GM18868 (cell line): Measurements from ENCODE around the gene PCBP3.

Experiments used
- ATAC-seq: cut with Tn5 transposase; IDR thresholded peaks from one replicate; pipeline ENCODE4 v1.9.1; 2021; ENCODE audit warnings: mild to moderate bottlenecking, moderate library complexity; ENCODE audit not compliant: unreplicated experiment

PCBP3 gene

DNA sequence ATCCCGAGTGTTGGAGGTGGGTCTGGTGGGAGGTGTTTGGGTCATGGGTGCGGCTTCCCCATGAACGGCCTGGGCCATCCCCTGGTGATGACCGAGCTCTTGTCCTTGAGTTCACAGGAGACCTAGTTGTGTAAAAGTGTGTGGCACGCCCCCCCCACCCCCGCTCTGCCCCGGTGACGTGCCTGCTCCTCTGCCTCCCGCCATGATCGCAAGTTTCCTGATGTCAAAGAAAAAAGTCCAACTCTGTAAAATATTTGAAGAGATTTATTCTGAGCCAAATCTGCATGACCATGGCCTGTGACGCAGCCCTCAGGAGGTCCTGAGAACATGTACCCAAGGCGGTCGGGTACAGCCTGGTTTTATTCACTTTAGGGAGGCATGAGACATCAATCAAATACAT lies 212.9 kb downstream of the PCBP3 start:
- ATAC-seq: no peak

DNA sequence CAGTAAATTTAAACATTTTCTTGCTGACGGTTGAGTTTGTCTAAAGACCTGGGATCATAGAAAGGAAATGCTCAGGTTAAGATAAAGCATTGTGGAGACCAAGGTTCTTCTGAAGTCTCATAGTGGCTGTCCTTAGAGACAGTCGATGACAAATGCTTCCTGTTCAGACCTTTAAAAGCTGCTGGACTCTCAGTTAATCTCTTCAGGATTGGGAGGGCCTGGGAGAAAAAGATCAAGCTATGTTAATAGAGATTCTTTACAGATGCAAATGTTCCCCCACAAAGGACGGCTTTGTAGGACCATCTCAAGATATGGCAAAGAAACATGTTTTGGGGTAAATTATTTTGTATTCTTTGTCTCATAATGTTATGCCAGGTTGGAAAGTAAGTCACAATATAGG lies 213.4 kb downstream of the PCBP3 start:
- ATAC-seq: no peak

DNA sequence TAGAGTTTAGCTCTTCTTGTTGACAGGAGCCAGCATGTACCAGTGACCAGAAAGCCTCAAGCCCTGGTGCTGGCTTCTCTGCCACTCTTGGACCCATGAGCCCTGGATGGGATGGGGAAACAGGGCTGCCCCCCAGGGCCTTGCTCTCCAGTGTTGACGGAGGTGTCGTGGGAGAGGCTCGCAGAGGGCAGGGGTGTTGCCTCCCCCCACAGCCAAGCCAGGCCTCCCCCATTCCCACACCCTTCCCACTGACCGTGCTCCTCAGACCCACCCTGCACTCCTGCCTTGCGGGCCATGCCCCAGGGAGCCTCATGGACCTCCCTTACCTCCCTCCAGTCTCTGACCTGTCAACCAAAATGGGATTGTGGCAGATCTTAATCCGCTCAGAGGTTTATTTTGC lies 214.2 kb downstream of the PCBP3 start:
- ATAC-seq: no peak

DNA sequence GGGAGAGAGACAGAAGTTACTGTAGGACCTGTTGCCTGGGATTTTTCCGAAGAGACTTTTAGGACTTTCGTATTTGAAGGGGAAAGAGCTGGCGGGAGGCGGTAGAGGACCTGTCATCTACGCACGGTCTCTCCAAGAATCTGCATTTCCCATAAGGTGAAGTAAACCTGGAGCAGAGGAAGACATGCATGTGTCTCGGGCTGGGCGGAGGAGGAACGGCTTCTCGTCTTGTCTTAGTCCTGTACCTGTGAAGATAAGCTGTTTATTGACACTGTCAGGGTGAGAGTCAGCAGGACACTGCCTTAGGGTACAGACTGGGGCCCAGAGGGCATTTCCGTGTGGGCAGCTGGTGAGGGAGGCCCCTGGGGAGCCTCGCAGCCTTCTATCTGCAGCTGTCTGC lies 214.7 kb downstream of the PCBP3 start:
- ATAC-seq: no peak

DNA sequence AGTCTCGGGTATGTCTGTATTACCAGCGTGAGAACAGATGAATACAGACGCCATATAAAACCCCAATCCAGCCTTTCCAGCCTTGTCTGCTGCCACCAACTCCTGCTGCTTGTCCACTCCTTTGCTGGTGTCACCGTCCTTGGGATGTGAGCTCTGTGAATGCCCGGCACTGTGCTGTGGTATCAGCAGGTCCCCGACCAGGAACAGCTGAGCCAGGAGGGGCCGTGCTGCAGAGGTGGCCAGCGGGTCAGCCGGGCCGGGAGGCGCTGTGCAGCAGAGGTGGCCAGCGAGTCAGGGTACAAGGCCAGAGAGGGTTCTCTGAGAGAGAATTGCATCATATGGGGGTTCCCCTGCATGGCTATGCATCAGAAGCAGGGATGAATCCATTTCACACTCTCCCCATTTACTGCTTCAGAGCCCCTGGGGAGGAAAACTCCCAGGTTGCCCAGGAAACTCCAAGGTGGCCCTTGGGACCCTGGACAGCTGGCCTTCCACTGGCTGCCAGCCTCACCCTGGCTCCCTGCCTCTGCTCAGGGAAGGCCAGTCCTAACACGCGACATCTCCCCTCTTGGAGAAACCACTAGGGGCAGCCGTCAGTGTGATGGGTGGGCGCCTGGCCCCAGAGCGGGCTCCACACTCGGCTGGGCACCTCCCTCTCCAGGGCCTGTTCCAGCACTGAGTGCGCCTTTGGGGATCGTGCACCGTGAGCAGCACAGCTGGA lies 215.7 kb downstream of the PCBP3 start:
- ATAC-seq: no peak

DNA sequence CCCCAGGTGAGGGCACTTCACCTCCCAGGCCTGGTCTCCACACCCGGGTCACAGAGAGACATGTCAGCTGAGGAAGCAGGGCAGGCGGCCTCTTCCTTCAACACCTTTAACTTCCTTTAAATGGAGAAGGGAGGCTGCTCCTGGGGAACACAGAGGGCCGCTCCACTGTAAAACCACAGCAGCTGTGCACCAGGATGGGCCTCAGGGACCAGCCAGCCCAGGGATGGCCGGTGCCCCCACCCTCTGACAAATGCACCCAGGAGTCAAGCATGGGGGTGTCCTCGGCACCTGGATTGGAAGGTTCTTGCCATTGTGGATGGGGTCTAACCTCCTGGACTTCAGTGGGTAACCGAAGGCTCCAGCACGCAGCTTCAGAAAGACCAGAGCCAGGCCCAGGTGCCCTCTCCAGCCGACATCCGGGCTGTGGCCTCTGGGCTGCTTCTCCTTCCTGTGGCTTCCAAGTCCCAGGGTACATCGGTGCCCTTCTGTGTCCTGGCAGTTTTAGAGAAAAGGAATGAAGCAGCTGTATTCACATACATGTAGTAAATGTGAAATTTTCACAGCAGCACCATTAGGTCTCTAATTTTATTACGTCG lies 216.3 kb downstream of the PCBP3 start:
- ATAC-seq: no peak

DNA sequence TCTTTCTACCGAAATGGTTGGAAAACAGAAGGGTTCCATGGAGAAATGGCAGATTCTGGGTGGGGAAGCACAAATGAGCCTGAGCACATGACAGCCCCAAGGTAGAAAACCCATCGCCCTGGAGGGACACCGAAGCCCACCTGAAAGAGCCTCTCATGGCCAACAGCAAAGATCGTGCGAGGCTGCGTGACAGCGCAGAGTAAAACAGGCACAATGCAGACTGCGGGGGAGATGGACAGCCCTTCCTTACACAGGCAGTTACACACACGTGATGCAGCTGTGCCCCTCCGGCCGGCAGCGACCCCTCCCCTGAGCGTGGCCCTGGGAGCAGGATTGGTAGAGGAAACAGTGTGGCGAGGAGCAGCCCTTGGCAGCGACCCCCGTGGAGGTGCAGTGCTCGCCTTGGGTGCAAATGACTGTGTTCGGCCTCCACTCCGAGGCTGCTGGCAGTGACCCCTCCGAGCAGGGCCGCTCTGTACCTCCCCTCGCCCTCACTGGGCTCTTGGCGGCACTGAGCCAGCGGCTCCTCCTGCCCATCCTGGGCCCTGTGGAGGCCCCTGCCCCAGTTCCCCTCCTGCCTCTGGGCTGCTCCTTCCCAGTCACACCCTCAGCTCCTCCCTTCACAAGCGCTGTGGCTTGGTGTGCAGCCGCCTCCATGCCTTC lies 217.1 kb downstream of the PCBP3 start:
- no peak for ATAC-seq

DNA sequence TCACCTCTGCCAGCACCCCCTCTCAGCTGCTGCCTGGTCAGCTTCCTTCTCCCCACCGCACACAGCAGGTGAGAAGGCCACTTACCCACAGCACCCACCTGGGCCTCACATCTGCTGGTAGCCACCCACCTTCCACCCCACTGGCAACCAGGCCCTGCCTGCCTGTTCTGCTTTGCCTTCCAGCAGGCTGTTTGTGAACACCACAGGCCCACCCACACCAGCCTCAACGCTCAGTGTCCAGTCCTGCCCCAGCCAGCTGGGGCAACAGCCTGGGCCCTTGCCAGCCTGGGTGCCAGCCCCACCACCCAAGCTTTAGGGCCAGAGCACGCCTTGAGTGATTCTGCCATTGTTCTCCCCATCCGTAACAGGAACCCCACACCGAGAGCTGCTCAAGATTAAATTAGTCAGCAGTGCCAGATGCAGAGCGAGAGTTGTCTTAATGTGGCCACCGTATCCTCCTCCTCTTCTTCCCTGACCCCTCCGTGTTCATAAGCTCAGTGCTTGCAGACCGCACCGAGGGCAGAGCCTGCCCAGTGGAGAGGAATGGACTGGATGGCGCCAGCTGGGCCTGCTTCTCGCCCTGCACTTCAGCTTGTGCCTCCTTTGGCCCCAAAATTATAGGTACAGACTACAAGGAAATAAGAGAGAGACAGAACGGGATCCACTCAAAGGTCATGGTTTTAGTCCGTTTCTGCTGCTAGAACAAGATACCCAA lies 217.8 kb downstream of the PCBP3 start:
- ATAC-seq: no peak

DNA sequence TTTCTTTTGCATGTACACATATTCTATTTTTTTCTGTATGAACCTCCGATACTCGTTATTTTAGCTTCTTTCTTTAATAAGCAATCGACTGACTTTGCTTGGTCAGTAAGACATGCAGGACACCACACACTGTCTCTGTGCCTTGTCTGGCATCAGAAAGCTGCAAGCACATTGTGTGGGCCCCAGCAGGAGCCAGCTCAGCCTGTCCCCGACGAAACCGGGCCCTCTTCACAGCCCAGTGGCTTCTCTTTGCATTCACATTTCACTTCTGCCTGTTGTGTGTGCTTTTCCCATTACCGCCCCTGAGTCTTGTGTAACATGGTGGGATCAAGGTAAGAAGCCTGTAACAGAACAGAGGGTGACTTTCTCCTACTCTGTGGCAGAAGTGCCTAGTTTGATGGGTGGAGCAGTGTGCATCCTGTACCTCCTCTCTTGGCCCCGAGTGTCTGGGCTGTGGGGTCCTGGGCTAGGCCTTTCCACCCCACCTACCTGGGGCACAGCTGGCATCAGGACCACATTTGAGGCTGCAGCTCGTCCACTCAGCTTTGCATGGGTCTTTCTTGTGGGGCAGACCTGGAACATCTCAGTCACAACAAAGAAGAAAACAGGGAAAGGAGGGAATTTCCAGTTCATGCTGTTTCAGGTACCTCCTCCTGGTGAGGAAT lies 219.2 kb downstream of the PCBP3 start:
- no peak for ATAC-seq

DNA sequence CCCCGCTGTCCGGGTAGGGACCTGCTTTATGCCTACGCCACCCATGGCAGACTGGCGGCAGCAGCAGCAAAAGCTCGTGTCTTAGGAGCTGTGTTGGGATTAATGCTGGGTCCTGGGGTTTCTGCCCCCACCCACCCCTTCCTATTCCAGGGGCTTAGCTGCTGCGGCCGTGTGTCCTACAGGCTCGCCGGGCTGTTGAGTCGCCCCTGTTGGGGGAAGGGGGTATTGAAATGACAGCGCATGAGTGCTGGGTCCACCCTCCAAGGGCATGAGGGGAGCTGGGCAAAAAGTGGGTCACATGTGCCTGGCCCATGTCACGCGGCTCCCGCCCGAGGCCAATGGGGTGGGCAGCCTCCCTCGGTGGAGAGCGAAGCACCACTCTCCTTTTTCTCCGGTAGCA lies 219.7 kb downstream of the PCBP3 start:
- ATAC-seq: no peak

DNA sequence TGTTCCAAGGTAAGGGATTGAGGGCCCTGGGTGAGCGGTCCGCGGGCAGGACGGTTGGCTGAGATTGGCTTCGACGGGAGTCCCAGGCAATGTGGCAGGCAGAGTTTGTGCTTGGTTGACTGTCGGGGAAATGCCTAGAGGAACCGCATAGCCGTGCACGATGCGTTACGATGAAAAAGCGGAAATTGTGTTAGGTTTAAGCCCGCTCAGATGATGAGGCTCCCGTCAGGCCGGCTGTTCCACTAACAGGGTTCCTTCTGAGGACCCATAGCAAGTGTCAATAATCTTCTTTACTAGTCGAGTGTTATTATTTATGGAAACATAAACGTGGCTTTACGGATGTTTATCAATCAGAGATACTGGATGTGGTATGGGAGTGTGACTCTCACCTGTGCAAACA lies 220.2 kb downstream of the PCBP3 start:
- ATAC-seq: no peak

DNA sequence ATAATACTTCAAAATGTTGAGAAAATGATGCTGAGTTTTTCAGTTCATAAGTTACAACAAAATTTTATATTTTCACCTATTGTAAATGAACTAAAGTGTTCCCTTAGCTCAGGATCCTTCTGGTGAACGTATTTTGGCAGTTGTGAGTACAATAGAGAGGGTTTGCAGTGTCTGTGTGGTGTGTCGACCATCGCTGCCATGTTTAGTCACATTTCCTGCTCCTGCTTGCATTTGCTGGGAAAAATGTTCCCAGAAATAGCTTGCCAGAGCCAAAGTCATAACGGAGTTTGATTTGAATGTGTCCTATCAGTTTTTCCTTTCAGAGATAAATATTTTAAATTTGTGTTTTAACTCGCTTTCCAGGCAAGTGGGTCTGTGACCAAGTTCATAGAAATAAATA lies 220.9 kb downstream of the PCBP3 start:
- no peak for ATAC-seq

DNA sequence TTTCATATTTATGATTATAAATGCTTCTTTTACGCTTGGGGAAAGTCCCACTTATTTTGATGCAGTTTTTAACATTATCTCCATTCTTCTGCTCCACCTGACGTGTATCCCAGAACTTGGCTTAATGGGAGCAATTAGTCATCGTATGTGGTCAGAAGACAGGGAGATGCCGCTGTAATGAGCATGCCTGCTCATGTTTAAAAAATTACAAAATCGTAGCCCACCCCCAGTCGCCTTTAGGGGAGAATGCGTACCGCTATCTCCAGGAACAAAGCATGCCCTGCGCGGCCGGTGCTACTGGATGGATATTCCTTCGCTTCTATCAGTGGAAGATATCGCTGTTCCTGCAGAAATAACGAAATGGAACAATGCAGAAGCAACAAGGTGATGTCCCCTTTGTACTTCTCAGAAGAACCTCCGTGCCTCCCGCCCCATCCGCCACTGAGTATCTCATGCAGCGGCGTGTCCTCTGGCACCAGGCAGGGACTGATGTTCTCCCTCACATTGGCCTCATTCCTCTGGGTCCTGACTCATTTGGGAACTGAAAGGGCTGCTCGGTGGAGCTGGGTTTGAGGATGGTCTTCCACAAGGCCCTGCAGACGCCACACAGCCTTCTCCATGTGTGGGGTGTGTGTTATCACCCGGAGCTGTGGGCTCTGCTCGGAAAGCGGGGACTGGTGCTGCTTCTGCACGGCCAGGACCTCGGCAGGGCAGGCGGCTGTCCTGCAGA lies 221.7 kb downstream of the PCBP3 start:
- no peak for ATAC-seq

DNA sequence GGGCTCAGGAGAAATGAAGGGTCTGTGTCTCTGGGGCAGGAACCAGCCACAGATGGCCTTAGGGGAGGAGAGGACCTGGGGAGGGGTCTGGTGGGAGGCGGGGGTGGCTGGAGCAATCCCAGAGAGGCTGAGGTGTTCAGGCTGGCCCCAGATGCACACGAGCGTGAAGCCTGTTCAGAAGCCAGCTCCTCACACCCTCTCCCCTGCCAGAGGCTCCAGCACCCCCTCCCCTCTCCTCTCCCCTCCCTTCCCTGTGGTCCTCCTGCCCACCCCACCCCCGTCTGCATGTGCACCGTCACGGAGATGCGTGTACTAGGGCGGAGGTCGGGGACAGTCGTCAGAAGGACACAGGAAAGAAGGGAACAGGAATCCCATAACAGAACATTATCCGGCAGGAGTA lies 223.0 kb downstream of the PCBP3 start:
- no peak for ATAC-seq

DNA sequence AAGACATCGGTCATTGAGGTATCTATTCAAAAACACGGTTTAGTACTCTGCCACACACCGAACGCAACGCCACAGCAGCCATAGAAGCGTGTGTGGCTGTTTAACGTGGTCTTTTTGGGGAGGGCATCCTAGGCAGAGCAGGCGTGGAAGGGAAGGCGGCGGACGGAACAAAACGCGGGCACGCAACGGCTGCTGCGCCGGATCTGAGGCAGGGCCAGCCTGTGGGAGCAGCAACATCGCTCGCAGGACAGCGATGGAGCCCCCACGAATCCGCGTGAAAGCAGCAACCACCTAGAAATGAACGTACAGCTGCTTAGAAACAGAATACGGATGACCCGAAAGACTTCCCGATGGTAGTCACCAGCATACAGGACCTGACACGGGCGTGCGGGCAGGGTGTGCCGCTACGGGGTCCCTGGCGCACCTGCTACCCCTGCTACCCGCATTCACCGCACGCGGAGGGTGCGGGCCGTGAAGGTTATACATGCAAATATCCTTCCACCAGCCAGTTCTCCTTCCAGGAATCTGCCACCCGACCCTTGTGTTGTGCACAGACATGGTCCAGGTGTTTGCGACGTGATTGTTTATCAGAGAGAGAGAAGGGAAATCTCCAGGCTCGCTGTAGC lies 223.6 kb downstream of the PCBP3 start:
- no peak for ATAC-seq

DNA sequence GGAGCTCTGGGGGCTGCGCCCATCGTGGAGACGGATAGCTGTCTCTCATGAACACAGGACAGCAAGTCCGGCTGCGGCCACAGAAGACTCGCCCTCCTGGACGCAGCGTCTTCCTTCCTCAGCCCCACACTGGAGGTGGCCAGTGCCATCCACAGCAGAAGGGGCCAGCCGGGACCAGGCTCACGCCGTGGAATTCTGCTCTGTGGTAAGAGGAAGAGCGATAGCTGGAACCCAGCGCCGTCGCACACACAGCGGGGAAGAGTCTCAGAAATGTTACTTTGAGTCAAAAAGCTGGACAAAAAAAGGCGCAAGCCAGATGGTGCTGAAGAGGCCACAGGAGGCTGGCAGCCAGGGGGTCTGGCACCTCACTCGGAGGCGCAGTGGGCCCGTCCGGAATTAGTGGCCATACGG lies 224.2 kb downstream of the PCBP3 start:
- ATAC-seq: no peak

DNA sequence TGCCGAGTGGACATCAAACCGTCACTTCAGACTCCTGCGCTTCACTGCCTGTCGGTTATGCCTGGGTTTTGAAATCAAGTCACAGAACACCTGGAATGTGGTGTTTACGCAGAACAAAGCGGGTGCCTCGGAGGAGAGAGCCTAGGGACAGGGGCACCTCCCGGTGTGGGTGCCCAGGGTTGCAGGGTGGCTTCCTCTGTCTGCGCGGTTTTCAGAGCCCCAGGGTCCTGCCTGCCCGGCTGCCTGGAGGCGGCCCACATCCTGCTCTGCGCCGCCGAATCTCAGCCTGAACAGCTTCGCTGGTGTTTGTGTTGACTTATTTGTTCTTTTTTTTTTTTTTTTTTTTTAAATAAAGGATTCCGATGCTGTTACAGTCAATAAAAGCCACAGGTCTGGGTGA lies 224.6 kb downstream of the PCBP3 start:
- no peak for ATAC-seq

DNA sequence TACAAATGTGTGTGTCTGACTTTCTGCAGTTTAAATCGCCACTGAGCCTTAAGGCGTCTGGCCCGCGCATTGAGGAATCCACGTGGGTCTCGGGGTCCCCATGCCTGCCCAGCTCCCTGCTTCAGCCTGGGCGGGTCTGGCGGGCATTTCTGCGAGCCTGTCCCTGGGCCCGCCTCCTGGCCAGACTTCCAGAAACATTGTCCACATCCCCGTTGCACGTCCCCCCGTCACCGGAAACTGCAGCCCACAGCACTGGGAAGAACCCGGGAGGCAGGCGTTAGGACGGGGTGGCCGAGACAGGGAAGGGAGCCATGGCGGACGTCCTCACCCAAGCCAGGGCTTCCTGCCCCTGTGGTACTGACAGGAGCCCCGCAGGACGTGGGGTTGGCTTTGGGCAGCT lies 225.0 kb downstream of the PCBP3 start:
- ATAC-seq: no peak

DNA sequence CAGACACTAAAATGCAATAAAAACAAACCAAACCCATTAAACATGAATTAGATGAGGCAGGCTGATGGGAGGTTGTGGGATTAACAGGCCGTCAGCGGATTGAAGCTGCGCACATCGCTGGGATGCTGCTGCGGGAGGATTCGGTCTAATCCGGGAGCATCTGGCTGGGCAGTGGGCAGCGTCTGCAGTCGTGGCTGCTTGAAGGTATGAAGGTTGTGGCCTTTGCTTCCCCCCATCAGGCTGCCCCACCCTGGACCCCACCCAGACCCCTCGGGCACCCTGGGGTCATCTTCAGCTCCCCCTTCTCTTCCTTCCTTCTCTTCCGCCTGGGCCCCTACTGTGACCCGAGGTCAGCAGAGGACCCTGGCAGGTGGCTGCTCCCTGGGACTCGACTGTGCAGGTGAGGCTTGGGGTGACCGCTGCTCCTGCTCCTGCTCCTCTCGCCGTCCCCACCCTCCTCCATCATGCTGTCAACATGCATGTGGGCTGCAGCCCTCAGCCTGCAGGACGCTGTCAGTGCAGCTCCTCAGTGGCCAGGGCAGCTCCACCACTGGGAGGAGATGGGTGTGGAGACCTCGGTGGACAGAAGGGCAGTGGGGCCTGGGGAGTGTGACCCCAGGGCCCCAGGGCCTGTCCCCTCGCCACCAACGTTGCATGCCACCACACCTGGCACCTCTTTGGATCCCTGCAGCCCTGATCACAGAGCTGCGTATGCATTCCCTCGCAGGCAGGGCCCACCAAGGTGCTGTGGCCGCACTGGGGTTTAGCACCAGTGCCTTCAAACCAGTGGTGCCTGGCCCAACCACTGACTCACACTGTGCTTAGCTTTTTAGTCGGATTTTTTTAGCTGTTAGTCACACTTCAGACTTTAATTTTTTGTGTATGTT lies 225.8 kb downstream of the PCBP3 start:
- ATAC-seq: no peak
